ENCODE data around the gene RAPH1.
"Not testable (repeated sequence)": the region's sequence is repeated elsewhere in the genome, so short reads cannot be mapped to it uniquely, and the experiment has no call there.

RAPH1 gene

GRCh38 chr2:203532957-203533658, 2.0 kb downstream of the RAPH1 start:
- Histone ChIP-seq H3K36me3 (ENCODE audit: control insufficient read depth, insufficient read depth, low read length) (no peaks in the 10 kb centered on the region), H3K27me3 (ENCODE audit: control insufficient read depth, insufficient read depth, low read length) (no peaks in the 10 kb centered on the region), H3K9me3 (ENCODE audit: control insufficient read depth, insufficient read depth, low read length) (no peaks in the 10 kb centered on the region), H3K27ac (ENCODE audit: low read length) (no peak overlapping the region), H3K4me3 (ENCODE audit: low read length) (peak overlapping the region; percentile 2; the same call in 1 of the 2 replicates), H3K4me1 (ENCODE audit: control insufficient read depth, insufficient read depth, low read length) (no peaks in the 10 kb centered on the region; the same call in 1 of the 2 replicates)
- 100% methylated on average over 1 of the region's 7 CpGs for WGBS (ENCODE audit: insufficient coverage, insufficient read length)
- DNase-seq (ENCODE audit: low read depth, low spot score): no peak

DNA sequence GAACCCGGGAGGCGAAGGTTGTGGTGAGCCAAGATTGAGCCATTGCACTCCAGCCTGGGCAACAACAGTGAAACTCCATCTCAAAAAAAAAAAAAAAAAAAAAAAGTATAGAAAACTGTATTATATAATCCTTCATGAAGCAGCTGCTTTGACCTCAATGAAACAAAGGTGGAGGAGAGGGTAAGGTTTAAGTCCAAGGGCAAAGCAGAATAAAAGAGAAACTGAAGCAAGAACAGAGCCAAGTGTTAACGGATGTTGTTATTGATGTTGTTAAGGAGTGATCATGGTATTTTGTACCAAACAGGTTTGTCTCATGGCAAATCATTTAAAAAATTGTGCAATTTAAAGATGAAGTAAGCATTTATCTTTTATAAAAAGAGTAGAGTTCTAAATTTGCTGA, 7.4 kb downstream of the RAPH1 start:
- H3K36me3 ChIP-seq (ENCODE audit: control insufficient read depth, insufficient read depth, low read length): no peaks in the 10 kb centered on the region
- WGBS (ENCODE audit: insufficient coverage, insufficient read length): no CpG with 5 or more reads among the region's 3 CpGs
- H3K27me3 ChIP-seq (ENCODE audit: control insufficient read depth, insufficient read depth, low read length): no peaks in the 10 kb centered on the region
- H3K4me3 ChIP-seq (ENCODE audit: low read length): no peak overlapping the region
- no peak for DNase-seq (ENCODE audit: low read depth, low spot score)
- H3K4me1 ChIP-seq (ENCODE audit: control insufficient read depth, insufficient read depth, low read length): no peaks in the 10 kb centered on the region; the same call in 1 of the 2 replicates
- H3K27ac ChIP-seq (ENCODE audit: low read length): no peak overlapping the region
- no peaks in the 10 kb centered on the region for H3K9me3 ChIP-seq (ENCODE audit: control insufficient read depth, insufficient read depth, low read length)

GRCh38 chr2:203513268-203513667, 21.8 kb downstream of the RAPH1 start:
- WGBS (ENCODE audit: insufficient coverage, insufficient read length): no CpG with 5 or more reads among the region's 9 CpGs
- H3K9me3 ChIP-seq (ENCODE audit: control insufficient read depth, insufficient read depth, low read length); H3K4me1 ChIP-seq (ENCODE audit: control insufficient read depth, insufficient read depth, low read length); H3K27me3 ChIP-seq (ENCODE audit: control insufficient read depth, insufficient read depth, low read length); H3K27ac ChIP-seq (ENCODE audit: low read length); H3K36me3 ChIP-seq (ENCODE audit: control insufficient read depth, insufficient read depth, low read length); H3K4me3 ChIP-seq (ENCODE audit: low read length); DNase-seq (ENCODE audit: low read depth, low spot score): not testable (repeated sequence)

GRCh38 chr2:203510941-203511305, 24.2 kb downstream of the RAPH1 start:
- no peaks in the 10 kb centered on the region for H3K4me1 ChIP-seq (ENCODE audit: control insufficient read depth, insufficient read depth, low read length)
- no peak overlapping the region for H3K4me3 ChIP-seq (ENCODE audit: low read length)
- WGBS (ENCODE audit: insufficient coverage, insufficient read length): no CpG with 5 or more reads among the region's 1 CpG
- H3K9me3 ChIP-seq (ENCODE audit: control insufficient read depth, insufficient read depth, low read length): no peaks in the 10 kb centered on the region
- no peaks in the 10 kb centered on the region for H3K36me3 ChIP-seq (ENCODE audit: control insufficient read depth, insufficient read depth, low read length)
- DNase-seq (ENCODE audit: low read depth, low spot score): no peak
- H3K27ac ChIP-seq (ENCODE audit: low read length): no peak overlapping the region
- no peaks in the 10 kb centered on the region for H3K27me3 ChIP-seq (ENCODE audit: control insufficient read depth, insufficient read depth, low read length)

GRCh38 chr2:203510256-203510940, 24.7 kb downstream of the RAPH1 start:
- Histone ChIP-seq H3K4me1 (ENCODE audit: control insufficient read depth, insufficient read depth, low read length) (no peaks in the 10 kb centered on the region), H3K27me3 (ENCODE audit: control insufficient read depth, insufficient read depth, low read length) (no peaks in the 10 kb centered on the region), H3K27ac (ENCODE audit: low read length) (no peak overlapping the region), H3K4me3 (ENCODE audit: low read length) (no peak overlapping the region), H3K9me3 (ENCODE audit: control insufficient read depth, insufficient read depth, low read length) (no peaks in the 10 kb centered on the region), H3K36me3 (ENCODE audit: control insufficient read depth, insufficient read depth, low read length) (no peaks in the 10 kb centered on the region)
- no CpG with 5 or more reads among the region's 2 CpGs for WGBS (ENCODE audit: insufficient coverage, insufficient read length)
- DNase-seq (ENCODE audit: low read depth, low spot score): no peak

DNA sequence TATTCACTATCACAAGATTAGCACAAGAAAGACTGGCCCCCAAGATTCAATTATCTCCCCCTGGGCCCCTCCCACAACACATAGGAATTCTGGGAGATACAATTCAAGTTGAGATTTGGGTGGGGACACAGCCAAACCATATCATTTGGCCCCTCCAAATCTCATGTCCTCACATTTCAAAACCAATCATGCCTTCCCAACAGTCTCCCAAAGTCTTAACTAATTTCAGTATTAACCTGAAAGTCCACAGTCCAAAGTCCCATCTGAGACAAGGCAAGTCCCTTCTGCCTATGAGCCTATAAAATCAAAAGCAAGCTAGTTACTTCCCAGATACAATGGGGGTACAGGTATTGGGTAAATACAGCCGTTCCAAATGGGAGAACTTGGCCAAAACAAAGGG, 31.6 kb downstream of the RAPH1 start:
- not testable (repeated sequence) for H3K27ac ChIP-seq (ENCODE audit: low read length); H3K4me1 ChIP-seq (ENCODE audit: control insufficient read depth, insufficient read depth, low read length); H3K9me3 ChIP-seq (ENCODE audit: control insufficient read depth, insufficient read depth, low read length); H3K36me3 ChIP-seq (ENCODE audit: control insufficient read depth, insufficient read depth, low read length); H3K27me3 ChIP-seq (ENCODE audit: control insufficient read depth, insufficient read depth, low read length); DNase-seq (ENCODE audit: low read depth, low spot score); H3K4me3 ChIP-seq (ENCODE audit: low read length)
- no CpG with 5 or more reads among the region's 1 CpG for WGBS (ENCODE audit: insufficient coverage, insufficient read length)

- no peaks in the 10 kb centered on the region for H3K27me3 ChIP-seq (ENCODE audit: control insufficient read depth, insufficient read depth, low read length)
- H3K4me1 ChIP-seq (ENCODE audit: control insufficient read depth, insufficient read depth, low read length): no peaks in the 10 kb centered on the region
- H3K4me3 ChIP-seq (ENCODE audit: low read length): no peak overlapping the region
- WGBS (ENCODE audit: insufficient coverage, insufficient read length): no CpG with 5 or more reads among the region's 1 CpG
- no peak for DNase-seq (ENCODE audit: low read depth, low spot score)
- no peaks in the 10 kb centered on the region for H3K36me3 ChIP-seq (ENCODE audit: control insufficient read depth, insufficient read depth, low read length)
- H3K27ac ChIP-seq (ENCODE audit: low read length): no peak overlapping the region
- no peaks in the 10 kb centered on the region for H3K9me3 ChIP-seq (ENCODE audit: control insufficient read depth, insufficient read depth, low read length)
Observed at GRCh38 chr2:203501873-203502272, 33.2 kb downstream of the RAPH1 start.

GRCh38 chr2:203500951-203501350, 34.1 kb downstream of the RAPH1 start:
- H3K36me3 ChIP-seq (ENCODE audit: control insufficient read depth, insufficient read depth, low read length): no peaks in the 10 kb centered on the region
- WGBS (ENCODE audit: insufficient coverage, insufficient read length): no CpG with 5 or more reads among the region's 1 CpG

DNA sequence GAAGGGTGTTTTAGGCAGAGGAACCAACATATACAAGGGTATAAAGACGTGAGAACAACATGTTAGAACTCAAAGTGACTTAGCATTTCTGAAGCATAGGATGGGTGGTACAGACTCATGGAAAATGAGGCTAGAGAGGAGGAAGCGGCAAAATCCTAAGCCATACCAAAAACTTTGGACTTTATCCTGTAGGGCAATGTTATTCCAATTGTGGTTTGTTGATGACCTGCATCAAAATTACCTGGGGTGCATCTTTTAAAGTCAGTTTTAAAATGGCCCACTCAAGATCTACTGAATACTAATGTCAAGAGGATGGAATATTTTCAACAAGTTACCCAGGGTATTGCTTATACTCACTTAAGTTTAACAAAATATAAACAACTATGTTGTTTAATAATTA, 34.8 kb downstream of the RAPH1 start:
- H3K27ac ChIP-seq (ENCODE audit: low read length): no peak overlapping the region
- DNase-seq (ENCODE audit: low read depth, low spot score): no peak
- no peaks in the 10 kb centered on the region for H3K27me3 ChIP-seq (ENCODE audit: control insufficient read depth, insufficient read depth, low read length)
- no peaks in the 10 kb centered on the region for H3K4me1 ChIP-seq (ENCODE audit: control insufficient read depth, insufficient read depth, low read length)
- H3K4me3 ChIP-seq (ENCODE audit: low read length): no peak overlapping the region
- no CpG with 5 or more reads among the region's 2 CpGs for WGBS (ENCODE audit: insufficient coverage, insufficient read length)
- H3K9me3 ChIP-seq (ENCODE audit: control insufficient read depth, insufficient read depth, low read length): no peaks in the 10 kb centered on the region
- no peaks in the 10 kb centered on the region for H3K36me3 ChIP-seq (ENCODE audit: control insufficient read depth, insufficient read depth, low read length)

More at GRCh38 chr2:203500951-203501350, 34.1 kb downstream of the RAPH1 start:
- Histone ChIP-seq H3K27ac (ENCODE audit: low read length) (no peak overlapping the region), H3K4me1 (ENCODE audit: control insufficient read depth, insufficient read depth, low read length) (no peaks in the 10 kb centered on the region), H3K4me3 (ENCODE audit: low read length) (no peak overlapping the region), H3K27me3 (ENCODE audit: control insufficient read depth, insufficient read depth, low read length) (no peaks in the 10 kb centered on the region), H3K9me3 (ENCODE audit: control insufficient read depth, insufficient read depth, low read length) (no peaks in the 10 kb centered on the region)
- DNase-seq (ENCODE audit: low read depth, low spot score): no peak

DNA sequence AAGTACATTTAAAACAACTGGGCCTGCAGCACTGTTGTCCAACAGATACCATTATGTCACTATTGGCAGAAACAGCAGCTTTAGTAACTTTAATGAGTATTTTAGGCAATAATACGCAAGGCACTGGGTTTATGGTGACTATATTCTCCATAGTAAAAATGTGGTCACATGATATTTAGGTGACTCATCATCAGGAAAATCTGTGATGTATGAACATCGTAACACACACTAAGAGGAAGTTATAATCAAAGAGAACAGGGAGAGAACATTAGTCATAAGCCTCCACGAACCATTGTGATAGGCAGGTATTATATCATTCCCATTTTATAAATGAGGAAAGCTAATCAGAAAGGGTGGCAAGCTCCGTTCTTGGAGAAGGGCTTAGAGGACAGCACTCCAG, 36.9 kb downstream of the RAPH1 start:
- H3K9me3 ChIP-seq (ENCODE audit: control insufficient read depth, insufficient read depth, low read length): no peaks in the 10 kb centered on the region
- H3K27ac ChIP-seq (ENCODE audit: low read length): no peak overlapping the region
- no peaks in the 10 kb centered on the region for H3K36me3 ChIP-seq (ENCODE audit: control insufficient read depth, insufficient read depth, low read length)
- no CpG with 5 or more reads among the region's 4 CpGs for WGBS (ENCODE audit: insufficient coverage, insufficient read length)
- DNase-seq (ENCODE audit: low read depth, low spot score): no peak
- no peaks in the 10 kb centered on the region for H3K27me3 ChIP-seq (ENCODE audit: control insufficient read depth, insufficient read depth, low read length)
- H3K4me3 ChIP-seq (ENCODE audit: low read length): no peak overlapping the region
- H3K4me1 ChIP-seq (ENCODE audit: control insufficient read depth, insufficient read depth, low read length): no peaks in the 10 kb centered on the region

DNA sequence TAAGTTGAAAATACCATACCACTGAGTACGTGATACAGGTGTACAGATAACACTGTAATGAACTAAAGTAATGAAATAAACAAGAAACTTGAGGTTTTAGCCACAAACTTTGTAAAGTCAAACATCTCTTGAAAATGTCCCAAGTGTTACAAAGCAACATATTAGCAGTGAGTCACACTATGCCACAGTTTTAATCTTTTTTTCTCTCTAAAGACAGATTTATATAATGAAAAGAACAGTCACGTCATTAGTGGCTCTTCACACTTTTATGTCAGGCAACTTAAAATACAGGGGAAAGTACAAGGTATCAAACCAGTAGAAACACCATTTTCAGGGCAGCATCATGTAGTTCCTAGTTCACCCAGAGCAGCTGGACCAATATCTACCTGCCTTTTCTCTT, 42.1 kb downstream of the RAPH1 start:
- H3K27me3 ChIP-seq (ENCODE audit: control insufficient read depth, insufficient read depth, low read length): no peaks in the 10 kb centered on the region
- no peak overlapping the region for H3K27ac ChIP-seq (ENCODE audit: low read length)
- H3K9me3 ChIP-seq (ENCODE audit: control insufficient read depth, insufficient read depth, low read length): no peaks in the 10 kb centered on the region
- DNase-seq (ENCODE audit: low read depth, low spot score): no peak
- H3K36me3 ChIP-seq (ENCODE audit: control insufficient read depth, insufficient read depth, low read length): peaks cover 3% of the 10 kb centered on the region; the same call in 1 of the 2 replicates
- no peaks in the 10 kb centered on the region for H3K4me1 ChIP-seq (ENCODE audit: control insufficient read depth, insufficient read depth, low read length)
- no CpG with 5 or more reads among the region's 2 CpGs for WGBS (ENCODE audit: insufficient coverage, insufficient read length)
- H3K4me3 ChIP-seq (ENCODE audit: low read length): no peak overlapping the region
